H1 (cell line): Measurements from ENCODE around the gene DEFB128. TPM values are rescaled to one million over a fixed set of nuclear protein-coding genes. Genes with fewer than 3 reads are reported as not detected.

Source experiments
- BRCA1 ChIP-seq: IDR thresholded peaks from 2 replicates; pipeline ENCODE4 v1.6.1; 2012; ENCODE audit warnings: low read depth, low read length, improper control_type of control experiment
- CEBPB ChIP-seq: IDR thresholded peaks from 2 replicates; pipeline ENCODE4 v1.6.1; 2012; ENCODE audit warnings: low read depth, low read length
- HDAC2 ChIP-seq, 2 experiments: fragments of 300-600 bp in 1 of 2; sonication (generic) in 1 of 2; IDR thresholded peaks; 2 replicates each; pipeline ENCODE4 v1.6.1; 2011 to 2012; ENCODE audit warnings: low read depth in 2 of 2, low read length in 2 of 2, mild to moderate bottlenecking in 2 of 2, moderate library complexity in 2 of 2, borderline replicate concordance in 1 of 2, inconsistent platforms in 1 of 2
- SP2 ChIP-seq: IDR thresholded peaks from 2 replicates; pipeline ENCODE4 v1.6.1; 2012; ENCODE audit warnings: mild to moderate bottlenecking, low read length, inconsistent platforms
- ZNF274 ChIP-seq: IDR thresholded peaks from 2 replicates; pipeline ENCODE4 v1.7.0; 2012; ENCODE audit warnings: low read length, borderline replicate concordance; ENCODE audit errors: extremely low read depth
- polyA plus RNA-seq, 7 experiments: library from polyadenylated mRNA; depleted of rRNA in 3 of 7; stranded (reverse) in 5 of 7; unstranded in 2 of 7; fragments of >200 nt in 5 of 7; fragments of 200-250 nt in 2 of 7; gene quantifications; 1 replicate in 5 of 7; 2 replicates in 1 of 7; 4 replicates in 1 of 7; pipeline versions ENCODE4 v1.2.1 to v1.2.3, GENCODE V29; 2011 to 2013; ENCODE audit warnings: missing spikeins in 2 of 7, mixed read lengths in 2 of 7
- total RNA-seq: library from RNA; stranded (reverse); fragmentation: NEBNext Ultra II Directional; extraction: Animal tissue kit (Norgen Biotek cat#: 25700); gene quantifications from 2 replicates; pipeline ENCODE4 v1.2.1, GENCODE V29; 2021
- TF ChIP-seq, protein P1 (sequence below), 3 experiments: IDR thresholded peaks; 1 replicate in 2 of 3; 2 replicates in 1 of 3; pipeline versions ENCODE4 v1.5.1 to v1.6.1; 2011; ENCODE audit warnings: low read length in 3 of 3, mild to moderate bottlenecking in 3 of 3, inconsistent platforms in 2 of 3, low read depth in 1 of 3, moderate library complexity in 1 of 3; ENCODE audit not compliant: insufficient read depth in 1 of 3; ENCODE audit errors: control extremely low read depth in 1 of 3

DEFB128 gene
- total and polyA plus RNA-seq, 2 of the 8 experiments (the other 6 are each of a cell fraction or from before 2014, with no cell fraction given) = not detected

- TF ChIP-seq, protein P1, sequence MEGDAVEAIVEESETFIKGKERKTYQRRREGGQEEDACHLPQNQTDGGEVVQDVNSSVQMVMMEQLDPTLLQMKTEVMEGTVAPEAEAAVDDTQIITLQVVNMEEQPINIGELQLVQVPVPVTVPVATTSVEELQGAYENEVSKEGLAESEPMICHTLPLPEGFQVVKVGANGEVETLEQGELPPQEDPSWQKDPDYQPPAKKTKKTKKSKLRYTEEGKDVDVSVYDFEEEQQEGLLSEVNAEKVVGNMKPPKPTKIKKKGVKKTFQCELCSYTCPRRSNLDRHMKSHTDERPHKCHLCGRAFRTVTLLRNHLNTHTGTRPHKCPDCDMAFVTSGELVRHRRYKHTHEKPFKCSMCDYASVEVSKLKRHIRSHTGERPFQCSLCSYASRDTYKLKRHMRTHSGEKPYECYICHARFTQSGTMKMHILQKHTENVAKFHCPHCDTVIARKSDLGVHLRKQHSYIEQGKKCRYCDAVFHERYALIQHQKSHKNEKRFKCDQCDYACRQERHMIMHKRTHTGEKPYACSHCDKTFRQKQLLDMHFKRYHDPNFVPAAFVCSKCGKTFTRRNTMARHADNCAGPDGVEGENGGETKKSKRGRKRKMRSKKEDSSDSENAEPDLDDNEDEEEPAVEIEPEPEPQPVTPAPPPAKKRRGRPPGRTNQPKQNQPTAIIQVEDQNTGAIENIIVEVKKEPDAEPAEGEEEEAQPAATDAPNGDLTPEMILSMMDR (IDR thresholded peaks at IDR 0.05; ENCODE audit: control extremely low read depth in 1 of 3, insufficient read depth in 1 of 3, low read depth in 1 of 3, low read length in 3 of 3) = no peak
- no peak for TF ChIP-seq CEBPB
- TF ChIP-seq HDAC2 (IDR thresholded peaks at IDR 0.05; ENCODE audit: borderline replicate concordance in 1 of 2, low read depth in 2 of 2, low read length in 2 of 2) = no peak
- no peak for TF ChIP-seq BRCA1
- TF ChIP-seq SP2 = no peak
- no peak for TF ChIP-seq ZNF274
These were observed 20.6 kb downstream of the DEFB128 start (continued) for GRCh38 chr20:168876-169275.
